Parathyroid adenoma (tissue), 2 donors: ENCODE results near the gene SUCO.

ENCODE experiments used
- H2AFZ ChIP-seq: fragments of 300-600 bp; sonication (generic); one replicate; pipeline ENCODE4 v1.7.0; 2017; ENCODE audit warnings: antibody characterized with exemption, mild to moderate bottlenecking
- H3K27ac ChIP-seq: fragments of 300-600 bp; sonication (generic); one replicate; pipeline ENCODE4 v1.7.0; 2017
- H3K27me3 ChIP-seq: fragments of 300-600 bp; sonication (generic); one replicate; pipeline ENCODE4 v1.7.0; 2017; ENCODE audit warnings: low read length; ENCODE audit not compliant: control insufficient read depth, insufficient read depth
- H3K36me3 ChIP-seq: fragments of 300-600 bp; sonication (generic); one replicate; pipeline ENCODE4 v1.7.0; 2017; ENCODE audit warnings: low read length; ENCODE audit not compliant: control insufficient read depth, insufficient read depth
- H3K4me1 ChIP-seq: fragments of 300-600 bp; sonication (generic); one replicate; pipeline ENCODE4 v1.7.0; 2017; ENCODE audit warnings: control low read depth
- H3K4me2 ChIP-seq: fragments of 300-600 bp; sonication (generic); one replicate; pipeline ENCODE4 v1.7.0; 2017; ENCODE audit warnings: low read length
- H3K4me3 ChIP-seq: fragments of 300-600 bp; sonication (generic); one replicate; pipeline ENCODE4 v1.7.0; 2017; ENCODE audit warnings: low read depth, low read length
- H3K79me2 ChIP-seq: fragments of 300-600 bp; sonication (generic); one replicate; pipeline ENCODE4 v1.7.0; 2017; ENCODE audit warnings: control low read depth
- H3K9ac ChIP-seq: fragments of 300-600 bp; sonication (generic); one replicate; pipeline ENCODE4 v1.7.0; 2017; ENCODE audit warnings: mild to moderate bottlenecking
- H3K9me3 ChIP-seq: fragments of 300-600 bp; sonication (generic); one replicate; pipeline ENCODE4 v1.7.0; 2017; ENCODE audit warnings: low read length; ENCODE audit not compliant: control insufficient read depth
- TF ChIP-seq, protein P1 (sequence below): fragments of 300-600 bp; sonication (generic); IDR thresholded peaks from one replicate; pipeline ENCODE4 v1.7.0; 2017; ENCODE audit warnings: antibody characterized with exemption, mild to moderate bottlenecking
- donor health status: primary hyperparathyroidism.

The SUCO gene

DNA sequence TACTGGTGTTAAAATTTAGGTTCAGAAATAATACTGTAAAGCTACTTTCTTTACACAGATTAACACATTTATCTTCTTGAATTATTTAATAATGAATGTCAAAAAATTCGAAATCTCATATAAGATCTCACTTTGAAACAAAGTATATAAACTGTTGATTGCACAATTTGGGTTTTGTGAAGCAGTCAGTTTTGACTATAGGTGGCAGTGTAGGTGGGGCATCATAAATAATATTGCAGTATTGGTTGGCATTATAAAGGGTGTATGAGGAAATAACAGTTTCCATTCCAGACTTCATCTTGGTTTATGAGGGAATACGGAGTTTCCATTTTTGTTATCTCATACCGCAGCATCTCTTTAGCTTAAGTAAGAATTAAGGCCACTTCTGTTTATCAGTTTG, 49.9 kb downstream of the SUCO start:
- Histone ChIP-seq H3K9ac (no peak overlapping the region), H2AFZ (no peak overlapping the region), H3K36me3 (no peaks in the 10 kb centered on the region), H3K27me3 (no peaks in the 10 kb centered on the region), H3K4me3 (no peak overlapping the region), H3K4me2 (no peak overlapping the region), H3K9me3 (no peaks in the 10 kb centered on the region), H3K79me2 (no peaks in the 10 kb centered on the region), H3K27ac (no peak overlapping the region), H3K4me1 (no peaks in the 10 kb centered on the region)
- TF ChIP-seq, protein P1, sequence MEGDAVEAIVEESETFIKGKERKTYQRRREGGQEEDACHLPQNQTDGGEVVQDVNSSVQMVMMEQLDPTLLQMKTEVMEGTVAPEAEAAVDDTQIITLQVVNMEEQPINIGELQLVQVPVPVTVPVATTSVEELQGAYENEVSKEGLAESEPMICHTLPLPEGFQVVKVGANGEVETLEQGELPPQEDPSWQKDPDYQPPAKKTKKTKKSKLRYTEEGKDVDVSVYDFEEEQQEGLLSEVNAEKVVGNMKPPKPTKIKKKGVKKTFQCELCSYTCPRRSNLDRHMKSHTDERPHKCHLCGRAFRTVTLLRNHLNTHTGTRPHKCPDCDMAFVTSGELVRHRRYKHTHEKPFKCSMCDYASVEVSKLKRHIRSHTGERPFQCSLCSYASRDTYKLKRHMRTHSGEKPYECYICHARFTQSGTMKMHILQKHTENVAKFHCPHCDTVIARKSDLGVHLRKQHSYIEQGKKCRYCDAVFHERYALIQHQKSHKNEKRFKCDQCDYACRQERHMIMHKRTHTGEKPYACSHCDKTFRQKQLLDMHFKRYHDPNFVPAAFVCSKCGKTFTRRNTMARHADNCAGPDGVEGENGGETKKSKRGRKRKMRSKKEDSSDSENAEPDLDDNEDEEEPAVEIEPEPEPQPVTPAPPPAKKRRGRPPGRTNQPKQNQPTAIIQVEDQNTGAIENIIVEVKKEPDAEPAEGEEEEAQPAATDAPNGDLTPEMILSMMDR: no peak

GRCh38 chr1:172585348-172585747, 52.4 kb downstream of the SUCO start:
- no peaks in the 10 kb centered on the region for H3K27me3 ChIP-seq
- H2AFZ ChIP-seq: no peak overlapping the region
- TF ChIP-seq, protein P1: no peak
- no peaks in the 10 kb centered on the region for H3K4me1 ChIP-seq
- H3K4me3 ChIP-seq: no peak overlapping the region
- no peak overlapping the region for H3K27ac ChIP-seq
- H3K36me3 ChIP-seq: no peaks in the 10 kb centered on the region
- no peaks in the 10 kb centered on the region for H3K9me3 ChIP-seq
- no peak overlapping the region for H3K4me2 ChIP-seq
- H3K9ac ChIP-seq: no peak overlapping the region
- no peaks in the 10 kb centered on the region for H3K79me2 ChIP-seq

GRCh38 chr1:172585861-172586260, 52.9 kb downstream of the SUCO start:
- no peaks in the 10 kb centered on the region for H3K9me3 ChIP-seq
- TF ChIP-seq, protein P1: no peak

GRCh38 chr1:172588296-172589291, 55.6 kb downstream of the SUCO start:
- H3K79me2 ChIP-seq: no peaks in the 10 kb centered on the region
- H3K4me2 ChIP-seq: no peak overlapping the region
- H3K9me3 ChIP-seq: no peaks in the 10 kb centered on the region
- TF ChIP-seq, protein P1: no peak
- no peak overlapping the region for H3K9ac ChIP-seq
- no peak overlapping the region for H3K4me3 ChIP-seq
- H3K27me3 ChIP-seq: no peaks in the 10 kb centered on the region
- H3K36me3 ChIP-seq: no peaks in the 10 kb centered on the region
- H3K27ac ChIP-seq: no peak overlapping the region
- H2AFZ ChIP-seq: no peak overlapping the region
- H3K4me1 ChIP-seq: no peaks in the 10 kb centered on the region

More at GRCh38 chr1:172585861-172586260, 52.9 kb downstream of the SUCO start:
- Histone ChIP-seq H3K79me2 (no peaks in the 10 kb centered on the region), H3K27ac (no peak overlapping the region), H3K4me3 (no peak overlapping the region), H3K36me3 (no peaks in the 10 kb centered on the region), H2AFZ (no peak overlapping the region), H3K9ac (no peak overlapping the region), H3K4me1 (no peaks in the 10 kb centered on the region), H3K27me3 (no peaks in the 10 kb centered on the region), H3K4me2 (no peak overlapping the region)
